Activated T-cell treated with anti-CD3 and anti-CD28 coated beads, Interleukin-2, amount 50 U/mL, for 24 hours (primary cell): ENCODE measurements around the gene HDGF.

ENCODE experiments used
- DNase-seq: peaks from one replicate; pipeline ENCODE4 v3.0.0-alpha.2; 2020
- H3K27ac Mint-ChIP-seq: 2 replicates; pipeline ENCODE4 v1.8.0; 2020; ENCODE audit warnings: mild to moderate bottlenecking, mixed read lengths
- H3K27me3 Mint-ChIP-seq: 2 replicates; pipeline ENCODE4 v1.8.0; 2020; ENCODE audit warnings: mixed read lengths
- H3K36me3 Mint-ChIP-seq: 2 replicates; pipeline ENCODE4 v1.8.0; 2020; ENCODE audit warnings: low read depth, mixed read lengths
- H3K4me1 Mint-ChIP-seq: 2 replicates; pipeline ENCODE4 v1.8.0; 2020; ENCODE audit warnings: low read depth, mixed read lengths
- H3K4me3 Mint-ChIP-seq: 2 replicates; pipeline ENCODE4 v1.8.0; 2020; ENCODE audit warnings: mild to moderate bottlenecking, moderate library complexity, mixed read lengths
- H3K9me3 Mint-ChIP-seq: 2 replicates; pipeline ENCODE4 v1.8.0; 2020; ENCODE audit warnings: mixed read lengths

HDGF gene

GRCh38 chr1:156727926-156728598 lies 23.4 kb downstream of the HDGF start, which contains the start of gene METTL25B:
Gene METTL25B, plus strand, starts transcription at chr1:156728469. Its CDS starts 636 bp downstream, at chr1:156729105.
- DNase-seq: no peak
- Mint-ChIP-seq H3K36me3 (peaks cover 26% of the 10 kb centered on the region), H3K9me3 (no peaks in the 10 kb centered on the region)

GRCh38 chr1:156727492-156727891 lies 24.0 kb downstream of the HDGF start:
- no peaks in the 10 kb centered on the region for H3K27me3 Mint-ChIP-seq
- peaks cover 37% of the 10 kb centered on the region for H3K4me1 Mint-ChIP-seq
- no peak for DNase-seq
- peaks cover 20% of the 10 kb centered on the region for H3K36me3 Mint-ChIP-seq
- H3K27ac Mint-ChIP-seq: no peak overlapping the region
- no peak overlapping the region for H3K4me3 Mint-ChIP-seq
- no peaks in the 10 kb centered on the region for H3K9me3 Mint-ChIP-seq

More at GRCh38 chr1:156727926-156728598, 23.4 kb downstream of the HDGF start, which contains the start of gene METTL25B:
- H3K27ac Mint-ChIP-seq: no peak within 1 kb of the TSS
- no peaks in the 10 kb centered on the region for H3K27me3 Mint-ChIP-seq
- peaks cover 36% of the 10 kb centered on the region for H3K4me1 Mint-ChIP-seq
- H3K4me3 Mint-ChIP-seq: no peak within 1 kb of the TSS

- Mint-ChIP-seq H3K4me1 (peaks cover 39% of the 10 kb centered on the region), H3K27ac (no peak overlapping the region), H3K4me3 (no peak overlapping the region), H3K27me3 (no peaks in the 10 kb centered on the region), H3K36me3 (peaks cover 21% of the 10 kb centered on the region), H3K9me3 (no peaks in the 10 kb centered on the region)
- peak; percentile 62 for DNase-seq
Measured at GRCh38 chr1:156726549-156727226, 24.8 kb downstream of the HDGF start.

- Mint-ChIP-seq H3K9me3 (no peaks in the 10 kb centered on the region), H3K4me1 (peaks cover 40% of the 10 kb centered on the region), H3K27ac (no peak overlapping the region), H3K36me3 (peaks cover 28% of the 10 kb centered on the region), H3K27me3 (no peaks in the 10 kb centered on the region), H3K4me3 (no peak overlapping the region)
- peak; percentile 84 for DNase-seq
Measured at GRCh38 chr1:156725683-156726280, 25.7 kb downstream of the HDGF start.

- Mint-ChIP-seq H3K36me3 (peaks cover 46% of the 10 kb centered on the region), H3K4me3 (no peak overlapping the region), H3K27me3 (no peaks in the 10 kb centered on the region), H3K4me1 (peaks cover 32% of the 10 kb centered on the region), H3K9me3 (no peaks in the 10 kb centered on the region), H3K27ac (peak overlapping the region; percentile 85)
- no peak for DNase-seq
Measured at GRCh38 chr1:156721535-156721934, 29.9 kb downstream of the HDGF start.

- Mint-ChIP-seq H3K9me3 (no peaks in the 10 kb centered on the region), H3K27ac (peak overlapping the region; percentile 85), H3K4me1 (peaks cover 32% of the 10 kb centered on the region), H3K27me3 (no peaks in the 10 kb centered on the region), H3K36me3 (peaks cover 50% of the 10 kb centered on the region), H3K4me3 (no peak overlapping the region)
- no peak for DNase-seq
Measured at GRCh38 chr1:156721131-156721530, 30.3 kb downstream of the HDGF start.

GRCh38 chr1:156717351-156717750 lies 34.1 kb downstream of the HDGF start:
- Mint-ChIP-seq H3K36me3 (peaks cover 64% of the 10 kb centered on the region), H3K27me3 (no peaks in the 10 kb centered on the region), H3K4me1 (peaks cover 10% of the 10 kb centered on the region), H3K4me3 (no peak overlapping the region), H3K9me3 (no peaks in the 10 kb centered on the region), H3K27ac (peak overlapping the region; percentile 37)
- DNase-seq: no peak

GRCh38 chr1:156714830-156715229 lies 36.6 kb downstream of the HDGF start:
- no peak for DNase-seq
- no peak overlapping the region for H3K27ac Mint-ChIP-seq

GRCh38 chr1:156712626-156713025 lies 38.8 kb downstream of the HDGF start:
- H3K27ac Mint-ChIP-seq: no peak overlapping the region
- no peak for DNase-seq
- H3K9me3 Mint-ChIP-seq: no peaks in the 10 kb centered on the region
- H3K27me3 Mint-ChIP-seq: no peaks in the 10 kb centered on the region
- peaks cover 26% of the 10 kb centered on the region for H3K36me3 Mint-ChIP-seq
- no peak overlapping the region for H3K4me3 Mint-ChIP-seq
- peaks cover 2% of the 10 kb centered on the region for H3K4me1 Mint-ChIP-seq

More at GRCh38 chr1:156714830-156715229, 36.6 kb downstream of the HDGF start:
- no peaks in the 10 kb centered on the region for H3K9me3 Mint-ChIP-seq
- H3K27me3 Mint-ChIP-seq: no peaks in the 10 kb centered on the region
- no peak overlapping the region for H3K4me3 Mint-ChIP-seq
- H3K36me3 Mint-ChIP-seq: peaks cover 40% of the 10 kb centered on the region
- H3K4me1 Mint-ChIP-seq: peaks cover 2% of the 10 kb centered on the region

- H3K36me3 Mint-ChIP-seq: peaks cover 15% of the 10 kb centered on the region
- DNase-seq: no peak
- no peak overlapping the region for H3K4me3 Mint-ChIP-seq
- no peaks in the 10 kb centered on the region for H3K27me3 Mint-ChIP-seq
- no peaks in the 10 kb centered on the region for H3K9me3 Mint-ChIP-seq
- H3K4me1 Mint-ChIP-seq: peaks cover 9% of the 10 kb centered on the region
- H3K27ac Mint-ChIP-seq: no peak overlapping the region
Measured at GRCh38 chr1:156711011-156711817, 40.3 kb downstream of the HDGF start.

- H3K27ac Mint-ChIP-seq: peak overlapping the region; percentile 15
- peaks cover 21% of the 10 kb centered on the region for H3K4me1 Mint-ChIP-seq
- peaks cover 3% of the 10 kb centered on the region for H3K36me3 Mint-ChIP-seq
- H3K4me3 Mint-ChIP-seq: no peak overlapping the region
- H3K27me3 Mint-ChIP-seq: peaks cover 9% of the 10 kb centered on the region
- DNase-seq: no peak
- no peaks in the 10 kb centered on the region for H3K9me3 Mint-ChIP-seq
Measured at GRCh38 chr1:156709757-156710489, 41.6 kb downstream of the HDGF start.

GRCh38 chr1:156709031-156709430 lies 42.4 kb downstream of the HDGF start:
- Mint-ChIP-seq H3K36me3 (no peaks in the 10 kb centered on the region), H3K9me3 (no peaks in the 10 kb centered on the region), H3K4me3 (no peak overlapping the region), H3K4me1 (peaks cover 30% of the 10 kb centered on the region), H3K27me3 (peaks cover 18% of the 10 kb centered on the region), H3K27ac (no peak overlapping the region)
- no peak for DNase-seq

- H3K36me3 Mint-ChIP-seq: no peaks in the 10 kb centered on the region
- H3K4me1 Mint-ChIP-seq: peaks cover 32% of the 10 kb centered on the region
- no peaks in the 10 kb centered on the region for H3K9me3 Mint-ChIP-seq
- H3K4me3 Mint-ChIP-seq: no peak overlapping the region
- DNase-seq: no peak
- peaks cover 26% of the 10 kb centered on the region for H3K27me3 Mint-ChIP-seq
- no peak overlapping the region for H3K27ac Mint-ChIP-seq
Measured at GRCh38 chr1:156708218-156708661, 43.2 kb downstream of the HDGF start.
